ENCODE results near the gene USP4.

- TF ChIP-seq CTCF (IDR thresholded peaks at IDR 0.05) (no peak), POLR2AphosphoS5 (IDR thresholded peaks at IDR 0.05; ENCODE audit: insufficient read depth in 1 of 2, low read depth in 1 of 2) (no peak)
These were observed 55.9 kb downstream of the USP4 start for GRCh38 chr3:49283997-49284396.

All from vagina (tissue), 2 donors.